Smooth muscle cell (in vitro differentiated cells): ENCODE data around the gene PDAP1. TPM values are rescaled to one million over a fixed set of nuclear protein-coding genes. Genes with fewer than 3 reads are reported as not detected.

Experiments
- DNase-seq: peaks from one replicate; lab custom pipeline; 2025; ENCODE audit not compliant: unreplicated experiment; lab: John Stamatoyannopoulos, UW
- H2AFZ ChIP-seq: fragments of 200-600 bp; sonication (generic); 2 replicates; pipeline ENCODE4 v1.6.0; 2016; ENCODE audit warnings: antibody characterized with exemption, low read depth, mild to moderate bottlenecking
- H3F3A ChIP-seq: fragments of 200-600 bp; sonication (generic); 2 replicates; pipeline ENCODE4 v1.6.0; 2017; ENCODE audit warnings: antibody characterized with exemption, low read depth
- H3K27ac ChIP-seq: fragments of 200-600 bp; sonication (generic); 2 replicates; pipeline ENCODE4 v1.5.1; 2016; ENCODE audit warnings: low read depth, mild to moderate bottlenecking
- H3K27me3 ChIP-seq: fragments of 200-600 bp; sonication (generic); 2 replicates; pipeline ENCODE4 v1.6.1; 2016; ENCODE audit warnings: low read depth, mild to moderate bottlenecking
- H3K36me3 ChIP-seq: fragments of 200-600 bp; sonication (generic); 2 replicates; pipeline ENCODE4 v1.5.1; 2016; ENCODE audit warnings: low read depth
- H3K4me1 ChIP-seq: fragments of 200-600 bp; sonication (generic); 2 replicates; pipeline ENCODE4 v1.5.1; 2016; ENCODE audit warnings: low read depth
- H3K4me2 ChIP-seq: fragments of 200-600 bp; sonication (generic); 2 replicates; pipeline ENCODE4 v1.6.0; 2016; ENCODE audit warnings: mild to moderate bottlenecking
- H3K4me3 ChIP-seq: fragments of 200-600 bp; sonication (generic); 2 replicates; pipeline ENCODE4 v1.5.1; 2016; ENCODE audit warnings: mild to moderate bottlenecking
- H3K79me2 ChIP-seq: fragments of 200-600 bp; sonication (generic); 2 replicates; pipeline ENCODE4 v1.6.0; 2016; ENCODE audit warnings: low read depth, mild to moderate bottlenecking
- H3K9ac ChIP-seq: fragments of 200-600 bp; sonication (generic); 2 replicates; pipeline ENCODE4 v1.6.0; 2016; ENCODE audit warnings: low read depth
- H3K9me3 ChIP-seq: fragments of 200-600 bp; sonication (generic); replicated peaks from 2 replicates; pipeline ENCODE4 v1.5.1; 2016; ENCODE audit warnings: low read depth
- H4K20me1 ChIP-seq: fragments of 200-600 bp; sonication (generic); 2 replicates; pipeline ENCODE4 v1.6.0; 2016; ENCODE audit warnings: low read depth
- WGBS: methylation state at CpG from one replicate; pipeline ENCODE4 v1.1.7; 2016; ENCODE audit warnings: low lambda C conversion rate; 5-methylcytosine and 5-hydroxymethylcytosine counted together
- polyA plus RNA-seq: library from polyadenylated mRNA; unstranded; fragments of >200 nt; fragmentation: Nextera tagmentation; extraction: Ambion mirVana; gene quantifications from 2 replicates; pipeline ENCODE4 v1.2.1, GENCODE V29; 2016
- total RNA-seq: library from RNA; depleted of rRNA; stranded (reverse); fragments of >200 nt; gene quantifications from 2 replicates; pipeline ENCODE4 v1.2.3, GENCODE V29; 2014
- TF ChIP-seq, protein P1 (sequence below): fragments of 200-600 bp; sonication (generic); IDR thresholded peaks from 2 replicates; pipeline ENCODE4 v1.5.1; 2017; ENCODE audit warnings: borderline replicate concordance, mild to moderate bottlenecking, antibody characterized with exemption; ENCODE audit not compliant: insufficient read depth, poor library complexity, severe bottlenecking

PDAP1 gene
- total and polyA plus RNA-seq, 2 experiments from 2014 or later, result 77.3 to 89.4 TPM

GRCh38 chr7:99392659-99393354 is 15.6 kb downstream of the PDAP1 start:
- Histone ChIP-seq H3F3A (peaks cover 11% of the 10 kb centered on the region), H3K27me3 (no peaks in the 10 kb centered on the region), H3K4me1 (no peaks in the 10 kb centered on the region), H3K4me2 (peak overlapping the region; percentile 85), H3K9me3 (no peaks in the 10 kb centered on the region), H3K27ac (no peak overlapping the region), H3K4me3 (peak overlapping the region; percentile 57), H3K79me2 (no peaks in the 10 kb centered on the region), H3K9ac (no peak overlapping the region), H3K36me3 (no peaks in the 10 kb centered on the region), H2AFZ (no peak overlapping the region), H4K20me1 (peaks cover 54% of the 10 kb centered on the region)
- DNase-seq, result peak; percentile 39
- TF ChIP-seq, protein P1, sequence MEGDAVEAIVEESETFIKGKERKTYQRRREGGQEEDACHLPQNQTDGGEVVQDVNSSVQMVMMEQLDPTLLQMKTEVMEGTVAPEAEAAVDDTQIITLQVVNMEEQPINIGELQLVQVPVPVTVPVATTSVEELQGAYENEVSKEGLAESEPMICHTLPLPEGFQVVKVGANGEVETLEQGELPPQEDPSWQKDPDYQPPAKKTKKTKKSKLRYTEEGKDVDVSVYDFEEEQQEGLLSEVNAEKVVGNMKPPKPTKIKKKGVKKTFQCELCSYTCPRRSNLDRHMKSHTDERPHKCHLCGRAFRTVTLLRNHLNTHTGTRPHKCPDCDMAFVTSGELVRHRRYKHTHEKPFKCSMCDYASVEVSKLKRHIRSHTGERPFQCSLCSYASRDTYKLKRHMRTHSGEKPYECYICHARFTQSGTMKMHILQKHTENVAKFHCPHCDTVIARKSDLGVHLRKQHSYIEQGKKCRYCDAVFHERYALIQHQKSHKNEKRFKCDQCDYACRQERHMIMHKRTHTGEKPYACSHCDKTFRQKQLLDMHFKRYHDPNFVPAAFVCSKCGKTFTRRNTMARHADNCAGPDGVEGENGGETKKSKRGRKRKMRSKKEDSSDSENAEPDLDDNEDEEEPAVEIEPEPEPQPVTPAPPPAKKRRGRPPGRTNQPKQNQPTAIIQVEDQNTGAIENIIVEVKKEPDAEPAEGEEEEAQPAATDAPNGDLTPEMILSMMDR, result no peak
- 2% methylated on average over 57 of the region's 68 CpGs for WGBS

GRCh38 chr7:99392046-99392445 is 16.4 kb downstream of the PDAP1 start:
- peak overlapping the region; percentile 85 for H3K4me2 ChIP-seq
- H2AFZ ChIP-seq, result no peak overlapping the region
- H3K27me3 ChIP-seq, result no peaks in the 10 kb centered on the region
- H3K9ac ChIP-seq, result no peak overlapping the region
- peaks cover 53% of the 10 kb centered on the region for H4K20me1 ChIP-seq
- 97% methylated on average over 8 of the region's 8 CpGs for WGBS
- peaks cover 11% of the 10 kb centered on the region for H3F3A ChIP-seq
- H3K4me1 ChIP-seq, result no peaks in the 10 kb centered on the region
- H3K36me3 ChIP-seq, result no peaks in the 10 kb centered on the region
- peak overlapping the region; percentile 57 for H3K4me3 ChIP-seq
- no peaks in the 10 kb centered on the region for H3K9me3 ChIP-seq
- TF ChIP-seq, protein P1, result no peak
- H3K27ac ChIP-seq, result no peak overlapping the region
- no peak for DNase-seq
- H3K79me2 ChIP-seq, result no peaks in the 10 kb centered on the region

DNA sequence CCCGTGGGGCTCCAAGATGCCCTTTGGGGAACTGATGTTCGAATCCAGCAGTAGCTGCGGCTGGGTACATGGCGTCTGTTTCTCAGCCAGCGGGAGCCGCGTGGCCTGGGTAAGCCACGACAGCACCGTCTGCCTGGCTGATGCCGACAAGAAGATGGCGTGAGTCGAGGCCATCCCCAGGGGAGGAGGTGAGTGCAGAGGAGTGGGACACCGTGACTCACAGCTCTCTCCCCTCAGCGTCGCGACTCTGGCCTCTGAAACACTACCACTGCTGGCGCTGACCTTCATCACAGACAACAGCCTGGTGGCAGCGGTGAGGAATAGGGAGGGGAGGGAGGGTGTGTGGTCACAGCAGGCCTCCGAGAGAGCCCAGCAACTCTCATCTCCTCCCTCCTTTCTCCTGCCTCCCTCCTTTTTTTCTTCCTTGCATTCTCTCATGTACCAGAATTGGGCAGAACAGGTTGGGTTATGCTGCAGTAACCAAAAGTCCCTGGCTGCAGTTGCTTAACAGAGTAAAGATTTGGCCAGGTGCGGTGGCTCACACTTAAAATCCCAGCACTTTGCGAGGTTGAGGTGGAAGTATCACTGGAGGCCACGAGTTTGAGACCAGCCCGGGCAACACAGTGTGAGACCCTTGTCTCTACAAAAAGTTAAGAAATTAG is 17.3 kb downstream of the PDAP1 start:
- Histone ChIP-seq H2AFZ (no peak overlapping the region), H3F3A (peaks cover 11% of the 10 kb centered on the region), H3K4me2 (no peak overlapping the region), H3K27ac (no peak overlapping the region), H3K4me3 (no peak overlapping the region), H3K27me3 (no peaks in the 10 kb centered on the region), H3K36me3 (no peaks in the 10 kb centered on the region), H3K4me1 (no peaks in the 10 kb centered on the region), H3K9me3 (no peaks in the 10 kb centered on the region), H3K9ac (no peak overlapping the region), H3K79me2 (no peaks in the 10 kb centered on the region), H4K20me1 (peaks cover 55% of the 10 kb centered on the region)
- DNase-seq, result no peak
- TF ChIP-seq, protein P1, result no peak
- WGBS, result 95% methylated on average over 20 of the region's 23 CpGs
